Heart left ventricle (tissue), 13 donors: ENCODE data around the gene ATP6V0A4.

Source experiments
- POLR2A ChIP-seq, 2 donors: fragments of 450-650 bp; IDR thresholded peaks; one replicate each; pipeline ENCODE4 v1.6.1; 2017; ENCODE audit warnings: antibody characterized with exemption in 2 of 2, mild to moderate bottlenecking in 2 of 2, moderate library complexity in 2 of 2
- TF ChIP-seq, protein P1 (sequence below), 12 donors: fragments of 200-600 bp; sonication (generic) in 4 of 12; IDR thresholded peaks; one replicate each; pipeline versions ENCODE4 v1.5.0 to v1.8.0; 2018 to 2022; ENCODE audit warnings: antibody characterized with exemption in 12 of 12, mild to moderate bottlenecking in 5 of 12
- donor health status: ischemic (EF 13 %, LVEDD 7.1; RV severe dilation, severe dysfunction).
- donor health status: DM: no; HTN: yes; CAD: no.
- donor health status: DM: no; HTN: no; CAD: no.
- donor health status: ischemic (EF 25% LVEDD 6.9; RV normal size, moderate dysfunction).
- donor health status: ischemic (EF 25% LVEDD 5.7; RV mildly dilated, moderate dysfunction).
- donor health status: ischemic (EF 35%, LVEDD 5.7; RV mildly dilated, moderate dysfunction).
- donor health status: nonischemic (EF 11% LVEDD 7.7; RV severe dilation, severe dysfunction).
- donor health status: DM: yes; HTN: yes; CAD: no.
- donor health status: PGD.
- donor health status: ischemic (EF 29% LVEDD 5.4; RV normal size, mild dysfunction).
- donor health status: nonischemic (EF 23%, LVEDD 6.1; RV moderate dilation, normal function).

DNA sequence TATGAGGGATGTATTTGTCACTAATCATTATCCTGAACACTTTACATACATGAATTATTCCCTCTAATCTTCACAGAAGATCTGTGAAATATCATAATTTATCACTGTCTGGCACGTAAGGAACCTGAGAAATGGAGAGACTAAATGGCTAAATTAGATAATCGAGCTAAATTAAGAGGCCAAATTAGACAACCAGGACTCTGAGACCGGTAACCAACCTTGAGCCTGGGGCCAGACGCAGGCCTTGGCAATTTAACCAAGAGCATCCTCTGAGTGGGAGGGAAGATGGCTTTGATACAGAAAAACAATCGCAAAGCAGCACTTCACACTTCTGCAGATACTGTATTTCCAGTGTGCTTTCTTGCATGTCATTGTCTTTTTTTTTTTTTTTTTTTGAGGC, 118.2 kb downstream of the ATP6V0A4 start:
- TF ChIP-seq, protein P1, sequence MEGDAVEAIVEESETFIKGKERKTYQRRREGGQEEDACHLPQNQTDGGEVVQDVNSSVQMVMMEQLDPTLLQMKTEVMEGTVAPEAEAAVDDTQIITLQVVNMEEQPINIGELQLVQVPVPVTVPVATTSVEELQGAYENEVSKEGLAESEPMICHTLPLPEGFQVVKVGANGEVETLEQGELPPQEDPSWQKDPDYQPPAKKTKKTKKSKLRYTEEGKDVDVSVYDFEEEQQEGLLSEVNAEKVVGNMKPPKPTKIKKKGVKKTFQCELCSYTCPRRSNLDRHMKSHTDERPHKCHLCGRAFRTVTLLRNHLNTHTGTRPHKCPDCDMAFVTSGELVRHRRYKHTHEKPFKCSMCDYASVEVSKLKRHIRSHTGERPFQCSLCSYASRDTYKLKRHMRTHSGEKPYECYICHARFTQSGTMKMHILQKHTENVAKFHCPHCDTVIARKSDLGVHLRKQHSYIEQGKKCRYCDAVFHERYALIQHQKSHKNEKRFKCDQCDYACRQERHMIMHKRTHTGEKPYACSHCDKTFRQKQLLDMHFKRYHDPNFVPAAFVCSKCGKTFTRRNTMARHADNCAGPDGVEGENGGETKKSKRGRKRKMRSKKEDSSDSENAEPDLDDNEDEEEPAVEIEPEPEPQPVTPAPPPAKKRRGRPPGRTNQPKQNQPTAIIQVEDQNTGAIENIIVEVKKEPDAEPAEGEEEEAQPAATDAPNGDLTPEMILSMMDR (IDR thresholded peaks at IDR 0.05) = no peak
- TF ChIP-seq POLR2A (IDR thresholded peaks at IDR 0.05) = no peak
